ENCODE results near the gene SP4. TPM values are rescaled to one million over a fixed set of nuclear protein-coding genes. Genes with fewer than 3 reads are reported as not detected.

The SP4 gene
- total RNA-seq, 1 donor from 2014 or later: 8.6 TPM

DNA sequence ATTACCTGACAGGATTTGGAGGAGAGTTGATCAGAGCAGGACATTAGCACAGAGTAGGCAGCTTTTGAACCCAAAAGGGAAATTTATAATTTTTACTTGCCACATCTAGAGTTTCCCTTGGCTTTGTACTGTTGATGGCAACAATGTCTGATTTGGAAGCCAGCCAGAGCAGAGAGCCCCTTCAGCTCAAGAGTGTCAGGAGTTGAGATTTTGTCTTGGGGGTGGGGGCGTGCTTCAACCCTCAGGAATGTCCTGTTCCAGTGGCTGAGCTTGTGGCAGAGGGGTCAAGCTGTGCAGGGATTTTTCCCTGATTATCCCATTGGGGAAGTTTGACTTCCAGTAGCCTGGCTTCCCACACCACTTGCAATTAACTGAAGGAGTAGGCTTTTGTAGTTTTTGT, 27.0 kb downstream of the SP4 start:
- TF ChIP-seq, protein P1, sequence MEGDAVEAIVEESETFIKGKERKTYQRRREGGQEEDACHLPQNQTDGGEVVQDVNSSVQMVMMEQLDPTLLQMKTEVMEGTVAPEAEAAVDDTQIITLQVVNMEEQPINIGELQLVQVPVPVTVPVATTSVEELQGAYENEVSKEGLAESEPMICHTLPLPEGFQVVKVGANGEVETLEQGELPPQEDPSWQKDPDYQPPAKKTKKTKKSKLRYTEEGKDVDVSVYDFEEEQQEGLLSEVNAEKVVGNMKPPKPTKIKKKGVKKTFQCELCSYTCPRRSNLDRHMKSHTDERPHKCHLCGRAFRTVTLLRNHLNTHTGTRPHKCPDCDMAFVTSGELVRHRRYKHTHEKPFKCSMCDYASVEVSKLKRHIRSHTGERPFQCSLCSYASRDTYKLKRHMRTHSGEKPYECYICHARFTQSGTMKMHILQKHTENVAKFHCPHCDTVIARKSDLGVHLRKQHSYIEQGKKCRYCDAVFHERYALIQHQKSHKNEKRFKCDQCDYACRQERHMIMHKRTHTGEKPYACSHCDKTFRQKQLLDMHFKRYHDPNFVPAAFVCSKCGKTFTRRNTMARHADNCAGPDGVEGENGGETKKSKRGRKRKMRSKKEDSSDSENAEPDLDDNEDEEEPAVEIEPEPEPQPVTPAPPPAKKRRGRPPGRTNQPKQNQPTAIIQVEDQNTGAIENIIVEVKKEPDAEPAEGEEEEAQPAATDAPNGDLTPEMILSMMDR (IDR thresholded peaks at IDR 0.05): no peak
- no peak for TF ChIP-seq POLR2A (IDR thresholded peaks at IDR 0.05)
- no peak for TF ChIP-seq POLR2AphosphoS5 (IDR thresholded peaks at IDR 0.05; ENCODE audit: insufficient read depth in 1 of 2, low read depth in 1 of 2)
- Histone ChIP-seq H3K36me3 (no peaks in the 10 kb centered on the region), H3K4me1 (no peaks in the 10 kb centered on the region), H3K27ac (no peak overlapping the region), H3K27me3 (no peaks in the 10 kb centered on the region), H3K4me3 (no peak overlapping the region), H3K9me3 (no peaks in the 10 kb centered on the region)
- DNase-seq (ENCODE audit: extremely low spot score in 2 of 2): no peak
- intact Hi-C loops (cut with DNase I): no loop called here

DNA sequence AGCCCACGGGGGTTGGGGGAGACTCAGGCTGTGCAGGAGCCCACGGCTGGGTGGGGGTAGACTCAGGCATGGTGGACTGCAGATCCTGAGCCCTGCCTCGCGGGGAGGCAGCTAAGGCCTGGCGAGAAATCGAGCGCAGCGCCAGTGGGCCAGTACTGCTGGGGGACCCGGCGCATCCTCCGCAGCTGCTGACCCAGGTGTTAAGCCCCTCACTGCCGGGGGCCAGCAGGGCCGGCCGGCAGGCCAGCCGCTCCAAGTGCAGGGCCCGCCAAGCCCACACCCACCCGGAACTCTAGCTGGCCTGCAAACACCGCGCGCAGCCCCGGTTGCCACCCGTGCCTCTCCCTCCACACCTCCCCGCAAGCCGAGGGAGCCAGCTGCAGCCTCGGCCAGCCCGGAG, 33.4 kb downstream of the SP4 start:
- intact Hi-C loops (cut with DNase I): no loop called here
- H3K4me3 ChIP-seq: no peak overlapping the region
- H3K4me1 ChIP-seq: no peaks in the 10 kb centered on the region
- H3K36me3 ChIP-seq: no peaks in the 10 kb centered on the region
- no peaks in the 10 kb centered on the region for H3K9me3 ChIP-seq
- no peak for DNase-seq (ENCODE audit: extremely low spot score in 2 of 2)
- no peak for TF ChIP-seq POLR2A (IDR thresholded peaks at IDR 0.05)
- TF ChIP-seq POLR2AphosphoS5 (IDR thresholded peaks at IDR 0.05; ENCODE audit: insufficient read depth in 1 of 2, low read depth in 1 of 2): no peak
- TF ChIP-seq, protein P1 (IDR thresholded peaks at IDR 0.05): no peak
- H3K27me3 ChIP-seq: no peaks in the 10 kb centered on the region
- H3K27ac ChIP-seq: no peak overlapping the region

DNA sequence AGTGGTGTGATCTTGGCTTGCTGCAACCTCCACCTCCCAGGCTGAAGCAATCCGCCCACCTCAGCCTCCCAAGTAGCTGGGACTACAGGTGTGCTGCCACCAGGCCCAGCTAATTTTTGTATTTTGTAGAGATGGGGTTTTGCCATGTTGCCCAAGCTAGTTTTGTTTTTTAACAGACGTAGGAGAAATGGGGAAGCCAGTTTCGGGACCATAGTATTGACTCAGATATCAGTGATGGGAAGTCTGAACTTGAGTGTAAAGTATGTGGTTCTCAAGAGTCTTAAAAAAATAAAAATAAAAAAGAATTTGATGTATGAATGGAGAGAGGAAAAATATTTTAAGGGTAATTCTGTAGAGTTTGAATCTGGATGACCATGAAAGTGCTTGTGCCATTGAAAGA, 34.2 kb downstream of the SP4 start:
- no peak overlapping the region for H3K4me3 ChIP-seq
- TF ChIP-seq POLR2AphosphoS5 (IDR thresholded peaks at IDR 0.05; ENCODE audit: insufficient read depth in 1 of 2, low read depth in 1 of 2): no peak
- TF ChIP-seq POLR2A (IDR thresholded peaks at IDR 0.05): no peak
- TF ChIP-seq, protein P1 (IDR thresholded peaks at IDR 0.05): no peak
- H3K9me3 ChIP-seq: no peaks in the 10 kb centered on the region
- no peak overlapping the region for H3K27ac ChIP-seq
- H3K27me3 ChIP-seq: no peaks in the 10 kb centered on the region
- H3K36me3 ChIP-seq: no peaks in the 10 kb centered on the region
- intact Hi-C loops (cut with DNase I): no loop called here
- no peaks in the 10 kb centered on the region for H3K4me1 ChIP-seq
- DNase-seq (ENCODE audit: extremely low spot score in 2 of 2): no peak

DNA sequence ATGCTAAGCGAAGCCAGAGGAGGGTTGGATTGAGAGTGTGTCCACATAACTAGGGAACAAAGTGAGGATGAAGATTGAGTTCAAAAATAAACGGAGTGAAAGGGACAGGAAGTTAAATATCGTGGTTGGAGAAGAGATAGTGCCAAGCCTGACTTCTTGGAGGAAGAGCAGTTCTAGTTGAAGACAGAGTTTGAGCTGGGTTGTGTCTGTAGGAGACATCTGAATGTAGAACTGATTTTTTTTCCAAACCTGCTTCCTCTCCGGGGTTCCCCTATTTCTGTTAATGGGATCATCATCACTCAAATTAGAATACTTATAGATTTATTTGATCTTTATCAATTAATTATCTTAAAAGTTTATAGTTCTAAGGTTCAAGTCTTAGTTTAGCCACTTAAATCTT, 35.6 kb downstream of the SP4 start:
- intact Hi-C loops (cut with DNase I): no loop called here
- H3K9me3 ChIP-seq: no peaks in the 10 kb centered on the region
- H3K36me3 ChIP-seq: no peaks in the 10 kb centered on the region
- H3K4me3 ChIP-seq: no peak overlapping the region
- H3K27me3 ChIP-seq: no peaks in the 10 kb centered on the region
- H3K27ac ChIP-seq: no peak overlapping the region
- TF ChIP-seq, protein P1 (IDR thresholded peaks at IDR 0.05): no peak
- TF ChIP-seq POLR2A (IDR thresholded peaks at IDR 0.05) (no peak), POLR2AphosphoS5 (IDR thresholded peaks at IDR 0.05; ENCODE audit: insufficient read depth in 1 of 2, low read depth in 1 of 2) (no peak)
- DNase-seq (ENCODE audit: extremely low spot score in 2 of 2): no peak
- no peaks in the 10 kb centered on the region for H3K4me1 ChIP-seq

GRCh38 chr7:21468969-21469368, 41.1 kb downstream of the SP4 start:
- Histone ChIP-seq H3K27me3 (no peaks in the 10 kb centered on the region), H3K27ac (no peak overlapping the region), H3K36me3 (no peaks in the 10 kb centered on the region), H3K9me3 (no peaks in the 10 kb centered on the region), H3K4me1 (no peaks in the 10 kb centered on the region), H3K4me3 (no peak overlapping the region)
- no peak for TF ChIP-seq POLR2AphosphoS5 (IDR thresholded peaks at IDR 0.05; ENCODE audit: insufficient read depth in 1 of 2, low read depth in 1 of 2)
- TF ChIP-seq, protein P1 (IDR thresholded peaks at IDR 0.05): no peak
- TF ChIP-seq POLR2A (IDR thresholded peaks at IDR 0.05): no peak
- intact Hi-C loops (cut with DNase I): no loop called here
- DNase-seq (ENCODE audit: extremely low spot score in 2 of 2): no peak
